LNCAP (cell line): Measurements from ENCODE around the gene TLR4.

Experiments
- CTCF ChIP-seq: fragments of 450-650 bp; IDR thresholded peaks from 2 replicates; pipeline ENCODE4 v1.5.1; 2017; ENCODE audit warnings: mild to moderate bottlenecking

TLR4 gene

DNA sequence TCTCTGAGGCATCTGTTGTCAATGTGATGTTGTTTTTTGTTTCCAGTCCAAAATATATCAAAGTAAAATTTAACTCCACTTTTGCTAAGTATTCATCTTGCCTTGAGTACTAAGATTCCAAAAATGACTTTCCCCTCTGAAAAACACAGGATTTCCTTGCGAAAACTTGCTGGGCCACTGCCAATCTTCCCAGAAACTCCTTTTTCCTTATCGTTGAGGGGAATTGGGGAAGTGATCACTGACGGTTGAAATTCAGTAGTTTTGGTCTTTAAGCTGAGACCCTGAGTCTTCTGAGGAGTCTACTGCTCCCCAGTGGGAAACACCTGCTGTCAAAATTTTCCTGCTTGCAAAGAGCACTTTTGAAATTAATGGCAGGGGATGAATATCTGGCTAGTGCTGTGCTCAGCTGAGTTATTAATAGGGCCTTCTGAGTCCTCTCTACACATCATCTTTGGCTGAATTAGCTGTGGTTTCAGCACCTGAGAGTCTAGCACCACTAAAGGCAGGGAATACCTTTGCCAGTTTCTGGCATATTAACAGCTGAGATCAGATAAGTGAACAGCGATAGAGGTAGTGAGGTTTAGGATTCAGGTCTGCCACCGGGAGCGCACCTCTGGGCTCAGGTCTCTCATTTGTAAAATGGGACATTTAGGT lies 18.0 kb downstream of the TLR4 start:
- no peak for TF ChIP-seq CTCF

GRCh38 chr9:117723986-117724625 lies 19.9 kb downstream of the TLR4 start:
- TF ChIP-seq CTCF = no peak

DNA sequence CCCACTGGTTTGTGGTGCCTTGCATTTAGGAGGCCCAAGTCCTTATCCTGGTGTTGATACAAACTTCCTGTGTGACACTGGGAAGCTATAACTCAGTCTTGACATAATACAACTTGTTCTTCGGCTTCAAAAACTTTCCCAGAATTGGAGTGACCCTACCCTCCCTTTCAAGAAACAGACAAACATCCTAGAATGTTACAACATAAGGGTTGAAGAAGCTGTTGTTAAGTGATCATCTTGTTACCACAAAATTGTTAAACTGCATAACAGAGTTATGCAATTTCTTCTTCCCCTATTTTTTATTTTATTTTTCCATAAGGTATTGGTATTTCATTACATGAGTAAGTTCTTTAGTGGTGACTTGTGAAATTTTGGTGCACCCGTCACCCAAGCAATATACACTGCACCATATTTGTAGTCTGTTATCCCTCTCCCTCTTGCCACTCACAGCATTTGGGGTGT lies 21.3 kb downstream of the TLR4 start:
- TF ChIP-seq CTCF = no peak

DNA sequence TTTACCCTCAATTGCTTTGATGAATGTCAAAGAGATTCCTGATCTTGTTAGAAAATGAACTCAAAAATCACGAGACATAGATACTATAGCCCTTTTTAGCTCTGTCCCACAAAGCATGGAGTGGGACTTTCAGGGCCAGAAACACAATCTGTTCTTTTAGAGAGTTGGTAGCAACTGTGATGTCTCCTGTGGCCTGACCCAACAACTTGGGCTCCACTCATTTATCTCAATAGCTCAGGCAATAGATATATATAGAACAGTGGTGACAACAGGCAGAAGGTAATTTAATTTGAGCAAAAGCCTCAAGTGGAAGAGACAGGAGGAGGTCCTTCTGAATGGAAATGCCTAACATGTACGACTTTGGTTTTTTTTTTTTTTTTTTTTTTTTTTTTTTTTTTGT lies 25.2 kb downstream of the TLR4 start:
- TF ChIP-seq CTCF = no peak

DNA sequence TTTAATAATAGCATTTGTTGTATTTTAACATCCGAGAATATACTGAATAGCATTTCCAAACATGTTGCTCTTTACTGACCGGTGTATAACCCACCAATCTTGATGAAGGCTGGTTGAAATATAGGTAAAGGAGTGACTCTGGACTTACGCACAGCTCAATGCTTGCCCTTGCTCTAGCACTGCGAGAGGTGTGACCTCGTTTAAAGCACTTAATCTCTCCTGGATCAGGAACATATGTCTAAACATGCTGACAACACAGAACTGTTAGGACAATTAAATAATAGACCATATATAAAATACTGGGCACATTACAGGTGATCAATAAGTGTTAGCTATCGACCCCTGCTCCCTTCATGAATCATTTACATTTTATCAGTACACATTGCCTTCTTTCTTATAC lies 28.3 kb downstream of the TLR4 start:
- TF ChIP-seq CTCF = no peak

DNA sequence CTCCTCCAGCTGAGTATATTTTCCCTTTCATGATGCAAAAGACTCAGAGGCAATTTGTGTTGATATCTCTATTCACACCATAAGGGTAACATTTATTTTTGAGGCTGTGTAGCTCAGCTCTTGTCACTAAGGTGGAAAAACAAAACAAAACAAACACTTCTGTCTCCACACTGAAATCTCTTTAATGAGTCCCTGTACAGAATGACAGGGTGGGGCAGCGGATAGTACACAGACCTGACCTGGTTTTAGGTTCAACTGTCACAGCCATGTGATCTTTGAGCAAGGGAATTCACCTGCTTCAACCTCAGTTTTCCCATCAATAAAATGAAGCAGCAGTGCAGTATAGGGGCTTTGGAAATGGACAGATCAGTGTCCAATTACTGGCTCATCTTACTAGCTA lies 29.3 kb downstream of the TLR4 start:
- TF ChIP-seq CTCF = no peak

- no peak for TF ChIP-seq CTCF
Observed at GRCh38 chr9:117734082-117734481, 29.9 kb downstream of the TLR4 start.
